22Rv1 (cell line): ENCODE measurements around the gene PCDHGC3.

Experiments
- H3K27ac ChIP-seq: fragments of 450-650 bp; 2 replicates; pipeline ENCODE4 v1.5.1; 2017
- ZFX ChIP-seq: fragments of 450-650 bp; IDR thresholded peaks from 2 replicates; pipeline ENCODE4 v1.6.1; 2017; ENCODE audit warnings: antibody characterized with exemption, borderline replicate concordance
- TF ChIP-seq, protein P1 (sequence below): fragments of 450-650 bp; IDR thresholded peaks from 2 replicates; pipeline ENCODE4 v1.5.1; 2017; ENCODE audit warnings: mild to moderate bottlenecking

Gene PCDHGC3

GRCh38 chr5:141524604-141525597, 49.1 kb downstream of the PCDHGC3 start:
- no peak for TF ChIP-seq ZFX
- TF ChIP-seq, protein P1, sequence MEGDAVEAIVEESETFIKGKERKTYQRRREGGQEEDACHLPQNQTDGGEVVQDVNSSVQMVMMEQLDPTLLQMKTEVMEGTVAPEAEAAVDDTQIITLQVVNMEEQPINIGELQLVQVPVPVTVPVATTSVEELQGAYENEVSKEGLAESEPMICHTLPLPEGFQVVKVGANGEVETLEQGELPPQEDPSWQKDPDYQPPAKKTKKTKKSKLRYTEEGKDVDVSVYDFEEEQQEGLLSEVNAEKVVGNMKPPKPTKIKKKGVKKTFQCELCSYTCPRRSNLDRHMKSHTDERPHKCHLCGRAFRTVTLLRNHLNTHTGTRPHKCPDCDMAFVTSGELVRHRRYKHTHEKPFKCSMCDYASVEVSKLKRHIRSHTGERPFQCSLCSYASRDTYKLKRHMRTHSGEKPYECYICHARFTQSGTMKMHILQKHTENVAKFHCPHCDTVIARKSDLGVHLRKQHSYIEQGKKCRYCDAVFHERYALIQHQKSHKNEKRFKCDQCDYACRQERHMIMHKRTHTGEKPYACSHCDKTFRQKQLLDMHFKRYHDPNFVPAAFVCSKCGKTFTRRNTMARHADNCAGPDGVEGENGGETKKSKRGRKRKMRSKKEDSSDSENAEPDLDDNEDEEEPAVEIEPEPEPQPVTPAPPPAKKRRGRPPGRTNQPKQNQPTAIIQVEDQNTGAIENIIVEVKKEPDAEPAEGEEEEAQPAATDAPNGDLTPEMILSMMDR = peak; percentile 100
- no peak overlapping the region for H3K27ac ChIP-seq

GRCh38 chr5:141525653-141526052, 49.9 kb downstream of the PCDHGC3 start:
- no peak overlapping the region for H3K27ac ChIP-seq
- TF ChIP-seq, protein P1 = no peak
- TF ChIP-seq ZFX = no peak

GRCh38 chr5:141527426-141527825, 51.7 kb downstream of the PCDHGC3 start:
- no peak overlapping the region for H3K27ac ChIP-seq
- no peak for TF ChIP-seq ZFX
- TF ChIP-seq, protein P1 = no peak
